OCI-LY3 (cell line): ENCODE results near the gene CUX1.

ENCODE experiments used
- EZH2phosphoT487 ChIP-seq: fragments of 200-600 bp; shearing (Covaris generic); IDR thresholded peaks from 2 replicates; pipeline ENCODE4 v1.6.1; 2018; ENCODE audit warnings: antibody characterized with exemption, mixed run types, low read depth
- TF ChIP-seq, protein P1 (sequence below): fragments of 200-600, 300-600 bp; sonication (generic); IDR thresholded peaks from 2 replicates; pipeline ENCODE4 v1.5.1; 2014; ENCODE audit warnings: antibody characterized with exemption, low read length, low read depth

DNA sequence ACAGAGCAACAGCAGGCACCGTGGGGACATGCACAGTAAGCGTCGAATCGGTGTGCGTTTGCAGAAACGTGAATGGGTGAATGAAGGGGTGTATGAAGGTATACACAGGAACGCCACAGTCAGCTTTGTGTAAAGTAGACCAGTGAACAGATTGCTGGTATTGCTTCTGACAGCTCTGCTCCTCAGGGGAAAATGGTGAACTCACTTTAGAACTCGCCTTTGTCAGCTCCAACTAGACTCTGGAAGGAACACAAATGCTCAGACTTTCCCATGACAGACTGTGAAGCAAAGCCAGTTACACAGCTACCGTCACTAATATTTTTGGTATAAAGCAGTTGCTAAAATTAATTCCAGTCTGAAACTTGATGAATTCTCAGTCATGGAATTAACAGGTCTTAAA is 78.9 kb downstream of the CUX1 start:
- TF ChIP-seq, protein P1, sequence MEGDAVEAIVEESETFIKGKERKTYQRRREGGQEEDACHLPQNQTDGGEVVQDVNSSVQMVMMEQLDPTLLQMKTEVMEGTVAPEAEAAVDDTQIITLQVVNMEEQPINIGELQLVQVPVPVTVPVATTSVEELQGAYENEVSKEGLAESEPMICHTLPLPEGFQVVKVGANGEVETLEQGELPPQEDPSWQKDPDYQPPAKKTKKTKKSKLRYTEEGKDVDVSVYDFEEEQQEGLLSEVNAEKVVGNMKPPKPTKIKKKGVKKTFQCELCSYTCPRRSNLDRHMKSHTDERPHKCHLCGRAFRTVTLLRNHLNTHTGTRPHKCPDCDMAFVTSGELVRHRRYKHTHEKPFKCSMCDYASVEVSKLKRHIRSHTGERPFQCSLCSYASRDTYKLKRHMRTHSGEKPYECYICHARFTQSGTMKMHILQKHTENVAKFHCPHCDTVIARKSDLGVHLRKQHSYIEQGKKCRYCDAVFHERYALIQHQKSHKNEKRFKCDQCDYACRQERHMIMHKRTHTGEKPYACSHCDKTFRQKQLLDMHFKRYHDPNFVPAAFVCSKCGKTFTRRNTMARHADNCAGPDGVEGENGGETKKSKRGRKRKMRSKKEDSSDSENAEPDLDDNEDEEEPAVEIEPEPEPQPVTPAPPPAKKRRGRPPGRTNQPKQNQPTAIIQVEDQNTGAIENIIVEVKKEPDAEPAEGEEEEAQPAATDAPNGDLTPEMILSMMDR: no peak
- no peak for TF ChIP-seq EZH2phosphoT487
